NOMO-1 treated with DMSO at 0.1 percent for 48 hours (cell line): ENCODE measurements around the gene KRT86.
"Not testable (repeated sequence)": the region's sequence is repeated elsewhere in the genome, so short reads cannot be mapped to it uniquely, and the experiment has no call there.

ENCODE experiments used
- DNase-seq: peaks from one replicate; lab custom pipeline; 2025; ENCODE audit not compliant: unreplicated experiment; lab: John Stamatoyannopoulos, UW

KRT86 gene

DNA sequence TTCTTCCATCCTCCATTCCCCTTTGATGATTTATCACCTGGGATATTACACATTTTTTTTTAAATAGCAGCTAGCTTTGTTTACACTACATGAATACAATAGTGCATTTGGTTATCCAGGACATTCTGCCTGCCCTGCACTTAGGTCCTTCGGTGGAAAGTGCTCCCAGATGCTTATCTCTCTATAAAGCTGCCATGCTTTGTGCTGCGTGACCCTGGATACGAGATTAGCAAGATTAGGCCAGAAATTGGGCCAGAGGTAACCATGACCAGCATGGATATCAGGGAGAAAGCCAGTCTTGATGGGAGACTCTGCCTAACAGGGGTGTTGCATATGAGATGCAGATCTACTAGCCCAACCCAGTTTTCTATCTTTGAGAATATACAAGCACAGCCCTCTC is 58.9 kb downstream of the KRT86 start:
- no peak for DNase-seq

DNA sequence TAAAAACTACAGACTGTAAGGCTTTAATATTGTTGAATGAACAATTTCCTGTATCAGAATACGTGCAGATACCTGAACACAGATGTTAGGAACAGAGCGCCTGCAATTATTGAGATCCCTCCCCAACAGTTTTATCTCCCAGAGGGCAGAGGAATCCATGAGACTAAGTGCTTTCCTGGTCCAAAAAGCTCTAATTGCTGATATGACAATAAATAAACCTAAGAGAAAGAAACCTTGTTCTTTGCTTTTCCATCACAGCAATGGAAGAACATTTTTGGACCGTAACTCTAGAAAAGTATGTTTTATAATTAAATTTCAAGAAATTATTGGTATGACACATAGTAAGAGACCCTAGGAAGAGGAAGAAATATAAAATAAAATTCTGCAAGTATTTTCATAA is 59.7 kb downstream of the KRT86 start:
- no peak for DNase-seq

DNA sequence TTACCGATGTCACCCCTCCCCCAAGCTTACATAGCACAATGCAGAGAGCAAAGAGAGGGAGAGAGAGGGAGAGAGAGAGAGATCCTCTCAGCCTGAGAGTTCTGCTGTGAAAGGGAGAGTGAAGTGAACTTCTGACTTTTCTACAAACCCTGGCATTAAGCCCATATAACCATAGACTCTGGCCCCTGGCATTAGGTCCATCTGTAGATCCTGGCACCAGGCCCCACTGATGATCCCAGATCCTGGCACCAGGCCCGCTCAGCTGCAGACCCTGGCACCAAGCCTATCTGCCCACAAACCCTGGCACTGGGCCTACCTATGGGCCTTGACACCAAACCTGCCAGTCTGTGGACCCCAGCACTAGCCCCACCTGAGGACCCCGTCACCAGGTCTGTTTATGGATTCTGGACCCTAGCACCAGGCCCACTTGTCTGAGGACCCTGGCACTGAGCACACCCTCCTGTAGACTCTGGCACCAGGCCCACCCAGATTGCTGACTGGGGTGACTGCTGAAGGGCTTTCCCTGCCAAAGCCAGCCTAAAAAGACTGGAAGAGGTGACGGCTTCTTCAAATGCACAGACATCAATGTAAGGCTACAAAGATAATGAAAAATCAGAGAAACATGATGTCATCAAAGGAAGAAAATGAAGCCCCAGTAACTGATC is 61.3 kb downstream of the KRT86 start:
- DNase-seq: no peak

DNA sequence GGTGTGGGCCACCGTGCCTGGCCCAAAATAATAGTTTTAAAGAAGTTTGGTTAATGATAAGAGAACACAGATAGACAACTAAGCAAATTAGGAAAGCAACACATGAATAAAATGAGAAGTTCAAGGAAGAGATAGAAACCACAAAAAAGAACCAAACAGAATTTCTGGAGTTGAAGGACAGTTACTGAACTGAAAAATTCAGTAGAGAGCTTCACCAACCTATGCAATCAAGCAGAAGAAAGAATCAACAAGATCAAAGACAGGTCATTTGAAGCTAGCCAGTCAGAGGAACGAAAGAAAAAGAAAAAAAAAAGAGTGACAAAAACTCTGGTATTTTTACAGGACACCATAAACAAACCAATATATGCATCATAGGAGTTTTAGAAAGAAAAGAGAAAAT is 62.2 kb downstream of the KRT86 start:
- DNase-seq: no peak

DNA sequence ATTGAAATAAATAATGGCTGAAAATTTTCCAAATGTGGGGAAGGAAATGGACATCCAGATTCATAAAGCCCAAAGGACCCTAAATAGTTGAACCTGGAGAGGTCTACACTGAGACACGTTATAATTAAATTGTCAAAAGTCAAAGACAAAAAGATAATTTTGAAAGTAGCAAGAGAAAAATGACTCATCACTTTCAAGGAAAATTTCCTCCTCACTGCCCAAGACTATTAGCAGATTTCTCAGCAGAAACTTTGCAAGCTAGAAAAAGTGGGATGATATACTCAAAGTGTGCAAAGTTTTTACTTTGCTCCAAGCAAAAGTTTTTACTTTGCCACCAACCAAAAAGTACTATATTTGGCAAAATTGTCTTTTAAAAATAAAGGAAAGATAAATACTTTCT is 62.6 kb downstream of the KRT86 start:
- no peak for DNase-seq

DNA sequence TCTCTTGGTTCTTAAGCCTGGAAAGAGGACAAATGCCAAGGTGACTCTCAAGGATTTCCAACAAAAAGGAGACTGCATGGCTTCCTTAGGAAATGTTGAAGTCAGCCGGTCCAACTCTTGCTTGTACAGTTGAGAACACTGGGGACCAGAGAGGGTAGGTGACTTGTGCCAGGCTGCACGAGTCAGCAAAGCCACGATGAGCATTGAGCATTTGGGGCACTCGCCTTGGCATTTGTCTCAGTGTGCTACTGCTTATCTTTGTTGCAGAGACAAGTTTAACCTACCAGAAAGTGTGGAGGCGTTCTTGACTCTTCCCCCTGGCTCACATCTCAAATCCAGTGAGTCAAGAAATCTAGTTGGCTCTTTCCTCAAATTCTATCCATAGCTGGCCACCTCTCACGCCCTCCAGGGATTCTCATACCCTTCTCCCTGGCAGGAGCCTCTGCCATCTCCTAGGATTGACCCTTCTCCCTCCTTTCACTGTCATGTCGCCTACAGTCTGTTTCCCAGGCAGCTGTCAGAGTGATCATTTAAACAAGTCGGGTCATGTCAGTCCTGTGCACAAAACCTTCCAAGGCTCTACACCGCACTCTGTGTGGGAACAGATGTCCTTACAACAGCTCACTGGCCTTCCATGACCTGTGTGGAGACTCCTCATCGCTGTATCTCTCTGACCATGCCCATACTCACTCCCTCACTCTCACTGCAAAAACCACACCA is 64.0 kb downstream of the KRT86 start:
- DNase-seq: no peak

DNA sequence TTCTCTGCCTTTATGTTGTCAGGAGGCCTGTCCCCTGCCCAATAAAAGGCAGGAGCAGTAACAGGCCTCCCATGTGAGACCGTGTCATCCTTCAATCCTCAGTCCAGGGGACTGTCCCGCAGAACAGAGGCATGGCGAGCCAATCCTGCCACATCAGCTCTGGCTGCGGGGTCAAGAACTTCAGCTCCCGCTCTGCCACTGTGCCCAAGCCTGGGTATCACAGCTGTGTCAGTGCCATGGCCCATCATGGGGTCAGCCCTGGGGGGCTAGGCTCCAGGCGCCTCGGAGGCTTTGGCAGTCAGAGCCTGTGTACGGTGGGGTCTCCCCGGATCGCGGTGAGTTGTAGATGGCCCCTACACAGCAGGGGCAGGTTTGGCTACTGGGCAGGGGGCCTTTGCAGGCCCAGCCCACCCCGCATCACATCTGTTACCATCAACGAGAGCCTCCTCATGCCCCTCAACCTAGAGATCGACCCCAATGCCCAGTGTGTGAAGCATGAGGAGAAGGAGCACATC is 66.7 kb downstream of the KRT86 start:
- no peak for DNase-seq

DNA sequence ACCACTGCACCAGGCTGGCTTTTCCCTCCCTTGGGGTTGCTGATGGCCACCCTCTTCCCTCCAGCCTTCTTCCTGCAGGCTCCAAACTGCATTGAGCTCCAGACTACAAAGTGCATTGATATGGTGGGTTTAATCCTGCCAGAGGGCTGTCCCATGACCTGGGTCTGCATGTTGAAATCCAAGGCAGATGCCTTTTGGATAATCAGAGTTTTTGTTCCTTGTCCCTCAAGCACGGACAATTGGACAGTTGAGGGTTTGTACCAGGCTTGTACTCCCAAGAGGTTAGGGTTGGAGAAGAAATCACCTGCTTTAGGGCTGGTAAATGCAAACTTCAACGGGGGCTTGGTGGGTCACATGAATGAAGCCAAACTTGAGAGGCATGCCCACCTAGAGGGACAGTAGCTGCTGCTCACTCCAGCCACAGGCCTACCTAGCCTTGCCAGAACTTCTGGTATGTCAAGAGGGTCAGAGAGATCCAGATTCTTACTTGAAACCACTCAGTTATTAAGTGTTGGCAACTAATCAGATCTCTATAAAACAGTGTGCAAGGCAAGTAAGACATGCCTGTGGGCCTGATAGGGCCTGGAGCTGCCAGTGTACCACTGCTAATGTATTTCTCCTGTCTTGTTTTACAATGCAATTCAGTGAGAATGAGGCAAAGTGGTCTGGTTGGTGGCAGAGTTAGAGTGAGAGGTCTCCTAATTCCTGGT is 68.5 kb downstream of the KRT86 start:
- DNase-seq: no peak

DNA sequence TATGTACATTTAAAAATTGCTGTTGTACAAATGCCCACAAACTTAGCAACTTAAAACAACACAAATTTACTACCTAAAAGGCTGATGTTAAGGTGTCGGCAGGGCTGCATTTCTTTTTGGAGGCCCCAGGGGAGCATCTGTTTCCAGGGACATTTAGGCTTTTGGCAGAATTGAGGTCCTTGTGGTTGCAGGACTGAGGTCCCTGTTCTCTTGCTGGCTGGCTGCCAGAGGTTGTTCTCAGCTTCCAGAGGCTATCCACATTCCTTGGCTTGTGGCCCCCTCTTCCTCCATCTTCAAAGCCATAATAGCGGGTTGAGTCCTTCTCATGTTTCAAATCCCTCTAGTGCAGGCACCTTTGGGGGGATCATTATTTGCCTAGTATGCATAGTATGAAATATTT is 69.1 kb downstream of the KRT86 start:
- no peak for DNase-seq

DNA sequence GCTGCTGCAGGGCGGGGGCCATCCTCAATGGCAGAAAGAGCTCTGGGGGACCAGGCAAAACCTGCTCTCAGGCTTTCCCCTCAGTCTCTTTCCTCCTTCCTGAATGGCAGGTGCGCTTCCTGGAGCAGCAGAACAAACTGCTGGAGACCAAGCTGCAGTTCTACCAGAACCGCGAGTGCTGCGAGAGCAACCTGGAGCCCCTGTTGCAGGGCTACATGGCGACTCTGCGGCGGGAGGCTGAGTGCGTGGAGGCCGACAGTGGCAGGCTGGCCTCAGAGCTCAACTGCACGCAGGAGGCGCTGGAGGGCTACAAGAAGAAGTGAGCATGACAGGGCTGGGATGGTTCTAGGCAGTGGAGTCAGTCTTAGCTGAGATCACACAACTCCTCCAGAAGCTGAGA is 69.7 kb downstream of the KRT86 start:
- DNase-seq: no peak

DNA sequence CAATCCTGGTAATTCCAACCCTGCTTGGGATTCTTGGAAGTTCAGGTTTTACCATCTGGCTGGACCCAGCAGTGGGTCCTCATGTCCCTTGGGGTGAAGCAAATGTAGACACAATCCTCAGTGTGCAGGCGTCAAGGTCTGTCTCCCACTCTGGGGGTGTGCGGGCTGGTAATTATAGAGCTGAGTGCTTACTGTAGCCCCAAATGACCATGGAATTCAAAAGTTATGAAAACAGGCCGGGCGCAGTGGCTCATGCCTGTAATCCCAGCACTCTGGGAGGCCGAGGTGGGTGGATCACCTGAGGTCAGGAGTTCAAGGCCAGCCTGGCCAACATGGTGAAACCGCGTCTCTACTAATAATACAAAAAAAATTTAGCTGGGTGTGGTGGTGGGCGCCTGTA is 70.6 kb downstream of the KRT86 start:
- not testable (repeated sequence) for DNase-seq

DNA sequence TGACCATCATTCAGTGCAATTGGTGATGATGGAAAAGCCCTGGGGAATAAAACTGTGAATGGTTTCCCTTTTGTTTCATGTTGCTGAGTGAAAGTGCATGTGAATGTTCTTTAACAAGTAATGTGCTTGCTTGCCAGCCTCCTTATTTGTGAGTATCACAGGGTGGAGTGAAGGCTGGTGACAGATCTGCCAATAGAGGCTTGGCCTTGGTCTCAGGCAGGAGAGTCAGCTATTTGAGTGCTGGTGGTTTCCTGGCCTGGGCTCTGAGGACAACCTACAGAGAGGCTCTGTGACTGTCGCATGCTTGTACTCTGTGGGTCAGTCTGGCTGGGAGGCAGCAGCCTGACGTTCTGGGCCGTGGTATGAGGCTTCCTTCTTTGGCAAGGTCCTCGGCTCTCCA is 72.1 kb downstream of the KRT86 start:
- DNase-seq: no peak

DNA sequence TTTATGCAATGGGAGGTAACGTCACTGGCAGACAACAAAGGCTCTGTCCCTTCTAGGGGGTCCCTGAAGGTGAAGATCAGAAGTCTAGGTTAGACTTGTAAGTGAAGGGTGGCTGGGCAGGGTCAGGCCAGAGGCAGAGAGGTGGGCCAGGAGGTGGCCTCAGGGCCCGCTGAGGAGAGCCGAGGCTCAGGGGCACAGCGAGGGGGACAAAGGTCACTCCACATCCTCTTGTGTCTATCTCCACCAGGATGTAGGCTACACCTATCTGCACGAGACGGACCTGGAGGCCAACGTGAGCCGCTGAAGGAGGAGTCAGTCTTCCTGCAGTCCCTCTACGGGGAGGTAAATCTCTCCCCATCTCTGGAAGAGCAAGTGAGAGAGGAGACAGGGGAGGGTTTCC is 72.6 kb downstream of the KRT86 start:
- no peak for DNase-seq

DNA sequence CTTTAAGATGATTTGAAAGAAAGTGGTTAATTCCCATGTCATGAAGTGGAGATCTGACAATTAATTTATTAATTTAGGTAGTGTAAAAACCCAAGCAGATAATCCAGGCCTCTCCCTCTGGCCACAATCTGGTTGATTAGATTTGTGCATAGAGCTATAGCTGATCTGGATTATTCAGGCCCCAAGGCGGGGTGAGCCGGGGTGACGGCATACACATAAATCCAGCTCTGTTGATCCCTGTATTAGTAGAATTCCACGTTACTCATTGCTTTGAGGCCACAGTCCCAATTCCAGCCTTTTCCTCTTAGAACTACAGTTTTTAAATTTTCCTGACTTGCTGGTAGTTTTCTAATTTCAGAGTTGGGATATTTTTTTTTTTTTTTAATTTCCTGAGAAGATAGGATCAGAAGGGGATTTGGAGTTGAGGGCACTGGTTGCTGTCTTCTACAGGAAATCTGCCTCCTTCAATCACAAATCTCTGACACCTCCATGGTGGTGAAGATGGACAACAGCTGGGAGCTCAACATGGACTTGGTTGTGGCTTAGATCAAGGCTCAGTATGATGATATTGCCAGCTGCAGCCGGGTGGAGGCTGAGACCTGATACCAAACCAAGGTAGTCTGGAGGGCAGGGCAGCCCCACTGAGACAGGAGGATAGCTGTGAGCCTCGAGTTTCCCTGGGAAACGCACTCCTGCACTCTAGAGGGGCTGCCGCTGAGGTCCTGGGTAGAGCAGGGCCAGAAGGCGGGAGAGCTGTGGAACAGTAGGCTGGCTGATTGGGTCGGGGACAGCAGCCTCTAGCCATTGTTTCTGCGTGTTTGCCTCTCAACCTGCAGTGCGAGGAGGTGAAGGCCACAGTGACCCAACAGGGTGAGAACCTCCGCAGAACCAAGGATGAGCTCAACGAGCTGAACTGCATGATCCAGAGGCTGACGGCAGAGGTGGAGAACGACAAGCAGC is 73.4 kb downstream of the KRT86 start:
- DNase-seq: no peak

DNA sequence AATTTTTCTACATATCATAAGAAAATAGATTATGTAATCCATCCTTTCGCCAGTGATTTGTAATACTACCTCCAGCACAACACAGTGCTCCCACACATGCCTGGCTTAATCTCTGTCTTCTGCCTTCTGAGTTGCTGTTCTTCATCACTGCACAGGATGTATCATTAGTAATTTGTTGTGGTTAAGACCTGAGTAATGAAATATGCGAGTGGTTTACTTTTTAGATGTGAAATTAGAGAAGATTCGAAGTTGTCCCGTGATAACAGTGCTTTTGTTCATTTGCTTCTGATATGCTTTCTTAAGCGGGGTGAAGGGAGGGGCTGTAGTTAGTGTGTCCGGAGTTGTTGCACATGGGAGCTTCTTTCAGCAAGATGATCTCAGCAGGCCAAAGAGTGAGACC is 74.8 kb downstream of the KRT86 start:
- no peak for DNase-seq

DNA sequence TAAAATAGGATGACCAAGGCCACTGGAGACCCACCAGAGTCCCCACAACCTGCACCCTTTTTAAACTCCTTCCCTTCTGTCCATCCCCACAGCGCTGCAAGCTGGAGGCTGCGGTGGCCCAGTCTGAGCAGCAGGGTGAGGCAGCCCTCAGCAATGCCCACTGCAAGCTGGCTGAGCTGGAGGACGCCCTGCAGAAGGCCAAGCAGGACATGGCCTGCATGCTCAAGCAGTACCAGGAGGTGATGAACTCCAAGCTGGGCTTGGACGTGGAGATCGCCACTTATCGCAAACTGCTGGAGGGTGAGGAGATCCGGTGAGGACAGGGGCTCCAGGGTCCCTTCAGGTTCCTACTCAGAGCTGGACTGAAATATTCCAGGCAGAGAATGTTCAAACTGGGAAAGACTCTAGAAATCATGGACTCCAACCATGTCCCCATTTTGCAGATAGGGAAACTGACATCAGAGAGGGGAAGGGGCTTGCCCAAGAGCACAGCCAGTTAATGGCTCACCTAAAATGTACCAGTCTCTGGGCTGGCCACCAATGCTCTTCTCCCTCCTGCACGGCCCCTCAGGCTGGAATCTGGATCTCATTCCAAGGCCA is 75.7 kb downstream of the KRT86 start:
- DNase-seq: no peak

DNA sequence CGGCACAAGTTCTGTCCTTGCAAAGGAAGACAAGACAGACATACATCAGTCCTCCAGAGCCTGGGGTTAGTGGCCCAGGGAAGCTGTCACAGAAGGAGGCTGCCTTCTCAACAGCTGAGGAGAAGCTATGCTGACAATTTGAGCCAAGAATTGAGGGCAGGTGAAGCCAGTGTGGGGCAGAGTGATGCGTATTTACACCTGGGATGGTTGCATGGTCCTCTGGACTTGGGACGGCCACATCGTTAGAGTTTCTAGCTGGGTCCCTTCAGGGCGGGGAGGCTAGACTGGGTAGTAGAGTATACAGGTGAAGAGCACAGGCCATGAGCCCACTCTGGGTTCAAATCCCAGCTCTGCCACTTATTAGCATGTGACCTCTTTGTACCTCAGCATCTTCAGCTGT is 76.3 kb downstream of the KRT86 start:
- no peak for DNase-seq

DNA sequence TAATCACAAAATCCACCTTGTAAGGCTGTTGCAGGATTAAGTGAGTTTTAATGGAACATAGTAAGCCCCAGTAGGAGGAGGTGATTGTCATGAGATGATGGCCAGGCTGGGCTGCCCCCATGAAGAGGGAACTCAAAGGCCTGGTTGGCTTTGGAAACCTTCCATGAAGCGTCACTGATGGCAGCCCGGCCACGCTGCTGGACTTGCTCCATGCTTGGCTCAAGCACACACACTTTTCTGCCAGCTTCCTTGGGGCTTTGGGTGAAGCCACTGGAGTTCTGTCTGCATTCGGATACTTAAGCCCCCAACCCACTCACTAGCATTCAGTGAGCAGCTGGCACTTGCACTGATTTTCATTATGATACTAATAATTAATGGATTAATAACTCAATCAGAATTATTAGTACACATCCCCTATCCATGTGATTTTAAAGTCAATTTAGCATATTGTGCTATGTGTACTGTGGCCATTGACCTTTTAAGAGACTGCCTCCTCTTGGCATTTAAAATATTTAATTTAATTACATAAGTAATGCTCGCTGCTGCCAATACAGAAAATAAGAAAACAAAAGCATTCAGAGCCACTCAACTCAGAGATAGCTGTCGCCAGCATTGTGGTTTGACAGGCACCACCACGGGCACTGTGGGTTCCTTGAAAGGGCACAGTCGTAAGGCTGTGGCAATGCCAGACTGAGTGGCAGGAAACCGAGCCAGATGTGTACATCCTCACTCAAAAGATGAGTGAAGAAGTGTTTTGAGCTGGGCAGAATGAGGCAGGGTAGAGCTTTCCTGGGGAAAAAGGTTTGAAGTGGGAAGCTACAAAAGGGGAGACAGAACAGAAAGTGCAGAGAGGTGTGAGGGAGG is 77.0 kb downstream of the KRT86 start:
- no peak for DNase-seq

DNA sequence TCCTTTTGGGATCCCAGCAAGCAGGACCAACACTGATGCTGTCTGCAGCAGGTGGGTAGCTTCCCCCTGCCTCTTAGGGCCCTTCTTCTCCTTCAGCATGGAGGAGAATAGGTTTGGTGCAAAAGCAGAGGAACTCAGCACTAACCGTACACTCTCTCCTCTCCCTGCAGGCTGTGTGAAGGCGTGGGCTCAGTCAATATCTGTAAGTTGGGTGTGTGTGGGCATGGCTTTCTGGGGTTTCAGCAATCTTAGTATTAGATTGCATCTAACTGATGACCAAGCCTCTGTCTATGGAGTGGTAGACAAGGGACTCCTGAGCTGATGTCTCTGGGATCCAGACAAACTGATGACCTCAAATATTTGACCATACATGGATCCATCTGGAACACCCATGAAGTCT is 78.5 kb downstream of the KRT86 start:
- no peak for DNase-seq

DNA sequence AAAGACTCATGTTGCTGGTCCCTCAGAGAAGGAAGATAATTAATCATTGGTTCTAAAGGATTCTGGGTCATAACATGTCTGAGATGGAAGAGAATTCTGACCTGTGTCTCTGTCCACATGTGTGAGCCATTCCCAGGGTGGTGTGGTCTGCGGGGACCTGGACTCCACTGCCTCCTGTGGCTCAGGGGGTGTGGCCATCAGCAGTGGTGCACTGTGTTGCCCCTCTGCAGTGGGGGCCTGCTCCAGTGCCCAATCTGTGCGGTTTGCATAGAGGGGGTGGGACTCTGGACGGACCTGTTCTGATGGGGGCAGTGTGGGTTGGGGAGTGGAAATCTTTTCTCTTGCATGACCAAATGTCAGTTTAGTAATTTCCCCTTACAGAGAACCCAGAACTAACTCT is 79.3 kb downstream of the KRT86 start:
- no peak for DNase-seq
